NB4 (cell line): Measurements from ENCODE around the gene FAM181A.

Experiments
- CTCF ChIP-seq: IDR thresholded peaks from one replicate; pipeline ENCODE4 v1.5.1; 2012; ENCODE audit warnings: low read depth, low read length
- MYC ChIP-seq: IDR thresholded peaks from 2 replicates; pipeline ENCODE4 v1.6.1; 2011; ENCODE audit warnings: low read depth, low read length
- POLR2A ChIP-seq: IDR thresholded peaks from 2 replicates; pipeline ENCODE4 v1.6.1; 2011; ENCODE audit warnings: mild to moderate bottlenecking; ENCODE audit not compliant: insufficient read length; ENCODE audit errors: extremely low read depth

GRCh38 chr14:93889739-93890483 lies 37.2 kb upstream of the FAM181A start:
- TF ChIP-seq CTCF (no peak), POLR2A (no peak), MYC (no peak)
